Naive thymus-derived CD4-positive, alpha-beta T cell (primary cell): ENCODE data around the gene CAB39L. TPM values are rescaled to one million over a fixed set of nuclear protein-coding genes. Genes with fewer than 3 reads are reported as not detected.

Source experiments
- ATAC-seq: fragments of 150-1000 bp; cut with Tn5 transposase; 2 replicates; pipeline ENCODE4 v1.10.0; 2021; ENCODE audit warnings: mild to moderate bottlenecking, moderate library complexity
- CTCF ChIA-PET: fragments of 350-600 bp; sonication (Branson Sonifier 250); formaldehyde crosslinking; loops from one replicate; lab custom pipeline; 2021; ENCODE audit warnings: antibody characterized with exemption; lab: Charles Lee
- POLR2A ChIA-PET: fragments of 350-600 bp; sonication (Branson Sonifier 250); formaldehyde crosslinking; loops from one replicate; lab custom pipeline; 2021; ENCODE audit warnings: antibody characterized with exemption, inconsistent platforms; lab: Charles Lee
- DNase-seq, 9 donors: peaks; one replicate each; pipeline versions ENCODE4 v3.0.0 to v3.0.0-alpha.2; 2020 to 2022; ENCODE audit warnings: mixed read lengths in 1 of 9
- H3K27ac ChIP-seq: one replicate; pipeline ENCODE4 v1.7.0; 2013; ENCODE audit warnings: mild to moderate bottlenecking, low read depth, low read length, moderate library complexity
- H3K27me3 ChIP-seq, 2 donors: one replicate each; pipeline ENCODE4 v1.7.0; 2013; ENCODE audit warnings: low read length in 2 of 2, mild to moderate bottlenecking in 2 of 2, moderate library complexity in 2 of 2; ENCODE audit not compliant: control insufficient read depth in 2 of 2, insufficient read depth in 2 of 2
- H3K36me3 ChIP-seq, 3 experiments: 1 replicate in 2 of 3; 2 replicates in 1 of 3; pipeline ENCODE4 v1.7.0; 2013; ENCODE audit warnings: low read length in 3 of 3, mild to moderate bottlenecking in 3 of 3, moderate library complexity in 1 of 3; ENCODE audit not compliant: insufficient read depth in 3 of 3, control insufficient read depth in 2 of 3
- H3K4me1 ChIP-seq, 2 donors: one replicate each; pipeline ENCODE4 v1.7.0; 2013; ENCODE audit warnings: low read length in 2 of 2, mild to moderate bottlenecking in 2 of 2, moderate library complexity in 1 of 2; ENCODE audit not compliant: control insufficient read depth in 2 of 2, insufficient read depth in 2 of 2
- H3K4me3 ChIP-seq: 2 replicates; pipeline ENCODE4 v1.7.0; 2013; ENCODE audit warnings: mild to moderate bottlenecking, low read length
- H3K9me3 ChIP-seq, 3 experiments: 1 replicate in 2 of 3; 2 replicates in 1 of 3; pipeline ENCODE4 v1.7.0; 2013; ENCODE audit warnings: low read length in 3 of 3; ENCODE audit not compliant: control insufficient read depth in 2 of 3
- H3K27ac Mint-ChIP-seq, 9 donors: one replicate each; pipeline ENCODE4 v1.8.0; 2020 to 2022; ENCODE audit warnings: mixed read lengths in 9 of 9, mild to moderate bottlenecking in 8 of 9, moderate library complexity in 5 of 9, inconsistent platforms in 2 of 9
- H3K27me3 Mint-ChIP-seq, 5 donors: one replicate each; pipeline ENCODE4 v1.8.0; 2021 to 2022; ENCODE audit warnings: mixed read lengths in 5 of 5, mild to moderate bottlenecking in 1 of 5
- H3K36me3 Mint-ChIP-seq, 5 donors: one replicate each; pipeline ENCODE4 v1.8.0; 2020 to 2022; ENCODE audit warnings: mixed read lengths in 5 of 5, mild to moderate bottlenecking in 3 of 5, inconsistent platforms in 1 of 5
- H3K4me1 Mint-ChIP-seq, 7 donors: one replicate each; pipeline ENCODE4 v1.8.0; 2020 to 2022; ENCODE audit warnings: mixed read lengths in 7 of 7, mild to moderate bottlenecking in 3 of 7, inconsistent platforms in 1 of 7
- H3K4me3 Mint-ChIP-seq, 10 donors: one replicate each; pipeline ENCODE4 v1.8.0; 2020 to 2022; ENCODE audit warnings: mild to moderate bottlenecking in 10 of 10, mixed read lengths in 10 of 10, moderate library complexity in 6 of 10, inconsistent platforms in 2 of 10
- H3K9me3 Mint-ChIP-seq, 11 donors: one replicate each; pipeline ENCODE4 v1.8.0; 2020 to 2022; ENCODE audit warnings: mixed read lengths in 11 of 11, mild to moderate bottlenecking in 4 of 11, inconsistent platforms in 1 of 11, moderate library complexity in 1 of 11
- intact Hi-C, 2 donors: fragments of 100-400 bp; cut with micrococcal nuclease; formaldehyde crosslinking; loops; one replicate each; pipeline ENCODE4 v1.15.1; 2023
- polyA plus RNA-seq, 2 donors: library from polyadenylated mRNA; unstranded; fragments of 300-500 nt; fragmentation: Illumina TruSeq; gene quantifications; one replicate each; pipeline ENCODE4 v1.2.3, GENCODE V29; 2021
- total RNA-seq, 6 experiments: library from RNA in 5 of 6; stranded (reverse) in 5 of 6; gene quantifications; 1 replicate in 5 of 6; 2 replicates in 1 of 6; pipeline ENCODE4 v1.2.3 and lab custom pipeline; 2021 to 2026

CAB39L gene
- total and polyA plus RNA-seq, 7 experiments from 2014 or later, result 2.9 to 5.9 (median 4.6) TPM

GRCh38 chr13:49376121-49376520 lies 67.7 kb downstream of the CAB39L start:
- H3K27ac ChIP-seq, result no peak overlapping the region
- H3K9me3 Mint-ChIP-seq, result peaks cover 0 to 2% (median 0%) of the 10 kb centered on the region in 11 donors
- peaks cover 6 to 34% (median 33%) of the 10 kb centered on the region in 7 donors for H3K4me1 Mint-ChIP-seq
- no peak for DNase-seq
- H3K4me3 Mint-ChIP-seq, result no peak overlapping the region
- no peaks in the 10 kb centered on the region for H3K36me3 ChIP-seq
- ChIA-PET CTCF (no interaction called here), POLR2A (interaction anchor here (0.6 kb wide), 1 partner anchor 1139 kb away, joined by 3 read pairs; no protein-coding TSS in a partner anchor)
- H3K4me3 ChIP-seq, result no peak overlapping the region
- H3K4me1 ChIP-seq, result peaks cover 6 to 20% of the 10 kb centered on the region in 2 donors
- H3K36me3 Mint-ChIP-seq, result peaks cover 0 to 8% (median 0%) of the 10 kb centered on the region in 5 donors
- H3K27me3 Mint-ChIP-seq, result peaks cover 0 to 15% (median 4%) of the 10 kb centered on the region in 5 donors
- ATAC-seq, result no peak
- intact Hi-C loops, result no loop called here
- H3K27me3 ChIP-seq, result no peaks in the 10 kb centered on the region
- H3K9me3 ChIP-seq, result no peaks in the 10 kb centered on the region
- no peak overlapping the region for H3K27ac Mint-ChIP-seq

GRCh38 chr13:49374585-49375290 lies 69.1 kb downstream of the CAB39L start:
- CTCF ChIA-PET, result no interaction called here
- H3K4me1 Mint-ChIP-seq, result peaks cover 6 to 42% (median 33%) of the 10 kb centered on the region in 7 donors
- intact Hi-C loops, result loop anchor here in 1 of 2 donors (5.0 kb wide), 1 partner anchor 123 kb away; the partner anchor contains the start of gene PHF11

GRCh38 chr13:49373716-49374115 lies 70.1 kb downstream of the CAB39L start:
- ChIA-PET POLR2A (no interaction called here), CTCF (no interaction called here)
- peaks cover 6 to 48% (median 38%) of the 10 kb centered on the region in 7 donors for H3K4me1 Mint-ChIP-seq
- intact Hi-C loops, result loop anchor here in 1 of 2 donors (5.0 kb wide), 1 partner anchor 124 kb away; the partner anchor contains the start of gene PHF11
- Histone ChIP-seq H3K36me3 (no peaks in the 10 kb centered on the region), H3K27ac (no peak overlapping the region), H3K4me1 (peaks cover 6 to 20% of the 10 kb centered on the region in 2 donors), H3K9me3 (no peaks in the 10 kb centered on the region), H3K27me3 (no peaks in the 10 kb centered on the region), H3K4me3 (no peak overlapping the region)
- H3K27me3 Mint-ChIP-seq, result peaks cover 0 to 20% (median 4%) of the 10 kb centered on the region in 5 donors
- no peak for ATAC-seq
- no peak overlapping the region for H3K27ac Mint-ChIP-seq
- DNase-seq, result no peak
- peak overlapping the region in 2 of 10 donors; percentile 18 to 65 for H3K4me3 Mint-ChIP-seq
- H3K36me3 Mint-ChIP-seq, result peaks cover 0 to 8% (median 0%) of the 10 kb centered on the region in 5 donors
- H3K9me3 Mint-ChIP-seq, result peaks cover 0 to 2% (median 0%) of the 10 kb centered on the region in 11 donors

More at GRCh38 chr13:49374585-49375290, 69.1 kb downstream of the CAB39L start:
- Histone ChIP-seq H3K4me3 (no peak overlapping the region), H3K27me3 (no peaks in the 10 kb centered on the region), H3K36me3 (no peaks in the 10 kb centered on the region), H3K27ac (no peak overlapping the region), H3K9me3 (no peaks in the 10 kb centered on the region), H3K4me1 (peaks cover 6 to 20% of the 10 kb centered on the region in 2 donors)
- POLR2A ChIA-PET, result no interaction called here
- H3K27ac Mint-ChIP-seq, result peak overlapping the region in 1 of 9 donors; percentile 42
- H3K36me3 Mint-ChIP-seq, result peaks cover 0 to 8% (median 0%) of the 10 kb centered on the region in 5 donors
- peaks cover 0 to 15% (median 4%) of the 10 kb centered on the region in 5 donors for H3K27me3 Mint-ChIP-seq
- peaks cover 0 to 2% (median 0%) of the 10 kb centered on the region in 11 donors for H3K9me3 Mint-ChIP-seq
- H3K4me3 Mint-ChIP-seq, result peak overlapping the region in 1 of 10 donors; percentile 20
- no peak for ATAC-seq
- DNase-seq, result no peak

GRCh38 chr13:49371943-49372613 lies 71.8 kb downstream of the CAB39L start:
- H3K4me3 ChIP-seq, result no peak overlapping the region
- peaks cover 0 to 20% (median 4%) of the 10 kb centered on the region in 5 donors for H3K27me3 Mint-ChIP-seq
- peak overlapping the region in 6 of 9 donors; percentile 2 to 67 (median 59) for H3K27ac Mint-ChIP-seq
- DNase-seq (peak in 7 of 9 donors; percentile 61 to 86 (median 80)), ATAC-seq (peak; percentile 82)
- H3K27ac ChIP-seq, result no peak overlapping the region
- POLR2A ChIA-PET, result interaction anchor here (1.7 to 2.3 kb wide), 2 partner anchors 71 to 73 kb away, joined by 4 to 15 read pairs; partner anchors contain the start of genes CAB39L and SETDB2
- H3K36me3 Mint-ChIP-seq, result peaks cover 0 to 8% (median 0%) of the 10 kb centered on the region in 5 donors
- H3K36me3 ChIP-seq, result no peaks in the 10 kb centered on the region
- H3K27me3 ChIP-seq, result no peaks in the 10 kb centered on the region
- peak overlapping the region in 9 of 10 donors; percentile 26 to 83 (median 63) for H3K4me3 Mint-ChIP-seq
- H3K9me3 ChIP-seq, result no peaks in the 10 kb centered on the region
- H3K9me3 Mint-ChIP-seq, result peaks cover 0 to 2% (median 0%) of the 10 kb centered on the region in 11 donors
- H3K4me1 ChIP-seq, result peaks cover 6 to 20% of the 10 kb centered on the region in 2 donors
- H3K4me1 Mint-ChIP-seq, result peaks cover 6 to 54% (median 38%) of the 10 kb centered on the region in 7 donors
- intact Hi-C loops, result loop anchor here in 1 of 2 donors (1.0 to 5.0 kb wide), 3 partner anchors 8 to 125 kb away; partner anchors contain the start of genes CAB39L, PHF11 and SETDB2
- CTCF ChIA-PET, result no interaction called here

- no peaks in the 10 kb centered on the region for H3K9me3 ChIP-seq
- no peak overlapping the region for H3K27ac Mint-ChIP-seq
- H3K27ac ChIP-seq, result no peak overlapping the region
- ATAC-seq (no peak), DNase-seq (no peak)
- peaks cover 6 to 54% (median 38%) of the 10 kb centered on the region in 7 donors for H3K4me1 Mint-ChIP-seq
- ChIA-PET POLR2A (interaction anchor here (1.0 kb wide), 1 partner anchor 9 kb away, joined by 6 read pairs; no protein-coding TSS in a partner anchor), CTCF (interaction anchor here (0.7 kb wide), 1 partner anchor 20 kb away, joined by 3 read pairs; no protein-coding TSS in a partner anchor)
- H3K4me3 Mint-ChIP-seq, result no peak overlapping the region
- peaks cover 6 to 20% of the 10 kb centered on the region in 2 donors for H3K4me1 ChIP-seq
- H3K27me3 ChIP-seq, result no peaks in the 10 kb centered on the region
- intact Hi-C loops, result loop anchor here in 1 of 2 donors (5.0 kb wide), 1 partner anchor 127 kb away; the partner anchor contains the start of gene PHF11
- H3K9me3 Mint-ChIP-seq, result peaks cover 0 to 5% (median 0%) of the 10 kb centered on the region in 11 donors
- peaks cover 0 to 9% (median 5%) of the 10 kb centered on the region in 5 donors for H3K36me3 Mint-ChIP-seq
- no peaks in the 10 kb centered on the region for H3K36me3 ChIP-seq
- peaks cover 0 to 12% (median 3%) of the 10 kb centered on the region in 5 donors for H3K27me3 Mint-ChIP-seq
- no peak overlapping the region for H3K4me3 ChIP-seq
Observed at GRCh38 chr13:49370371-49370770, 73.5 kb downstream of the CAB39L start.

GRCh38 chr13:49369866-49370265 lies 74.0 kb downstream of the CAB39L start:
- DNase-seq (no peak), ATAC-seq (no peak)
- Histone ChIP-seq H3K27ac (no peak overlapping the region), H3K27me3 (no peaks in the 10 kb centered on the region), H3K36me3 (no peaks in the 10 kb centered on the region), H3K4me1 (peaks cover 6 to 20% of the 10 kb centered on the region in 2 donors), H3K4me3 (no peak overlapping the region), H3K9me3 (no peaks in the 10 kb centered on the region)
- Mint-ChIP-seq H3K36me3 (peaks cover 0 to 13% (median 10%) of the 10 kb centered on the region in 5 donors), H3K9me3 (peaks cover 0 to 7% (median 0%) of the 10 kb centered on the region in 11 donors), H3K27me3 (peaks cover 0 to 9% (median 2%) of the 10 kb centered on the region in 5 donors), H3K4me1 (peaks cover 6 to 54% (median 38%) of the 10 kb centered on the region in 7 donors), H3K4me3 (no peak overlapping the region), H3K27ac (peak overlapping the region in 1 of 9 donors; percentile 44)
- intact Hi-C loops, result loop anchor here in 1 of 2 donors (5.0 kb wide), 1 partner anchor 127 kb away; the partner anchor contains the start of gene PHF11
- ChIA-PET CTCF (no interaction called here), POLR2A (no interaction called here)
